HepG2 (cell line): ENCODE measurements around the gene ZNF484. TPM values are rescaled to one million over a fixed set of nuclear protein-coding genes. Genes with fewer than 3 reads are reported as not detected.
A peak's percentile ranks its signal among the peaks of the same experiment; 100 is the strongest.

Experiments
- ARID3A ChIP-seq: IDR thresholded peaks from 2 replicates; pipeline ENCODE4 v1.6.1; 2012; ENCODE audit warnings: low read depth, low read length, improper control_type of control experiment
- DR1 ChIP-seq: sonication (generic); formaldehyde crosslinking; IDR thresholded peaks from 2 replicates; pipeline ENCODE4 v1.8.0; 2021; ENCODE audit warnings: mild to moderate bottlenecking, missing genetic modification reagents, inconsistent platforms
- ETV6 ChIP-seq: sonication (generic); formaldehyde crosslinking; conservative IDR thresholded peaks from 2 replicates; pipeline ENCODE4 v1.4.0; 2020; ENCODE audit warnings: missing genetic modification reagents
- JUNB ChIP-seq: sonication (generic); formaldehyde crosslinking; IDR thresholded peaks from 2 replicates; pipeline ENCODE4 v1.8.0; 2022; ENCODE audit warnings: missing genetic modification reagents, mild to moderate bottlenecking, borderline replicate concordance
- KDM1A ChIP-seq: IDR thresholded peaks from 2 replicates; pipeline ENCODE4 v1.6.1; 2016; ENCODE audit warnings: missing compliant biosample characterization
- MIER3 ChIP-seq: IDR thresholded peaks from 2 replicates; pipeline ENCODE4 v1.6.1; 2016; ENCODE audit warnings: missing compliant biosample characterization, borderline replicate concordance
- MIXL1 ChIP-seq: IDR thresholded peaks from 2 replicates; pipeline ENCODE4 v1.6.1; 2016
- MTF2 ChIP-seq: sonication (generic); formaldehyde crosslinking; IDR thresholded peaks from 2 replicates; pipeline ENCODE4 v1.5.0; 2020; ENCODE audit warnings: missing genetic modification reagents, borderline replicate concordance
- NR2C2 ChIP-seq: sonication (generic); formaldehyde crosslinking; IDR thresholded peaks from 2 replicates; pipeline ENCODE4 v1.4.0; 2020; ENCODE audit warnings: missing genetic modification reagents, mild to moderate bottlenecking, moderate library complexity, borderline replicate concordance
- POGK ChIP-seq: sonication (generic); formaldehyde crosslinking; conservative IDR thresholded peaks from 2 replicates; pipeline ENCODE4 v1.8.0; 2022; ENCODE audit warnings: mild to moderate bottlenecking, moderate library complexity, missing genetic modification reagents
- REST ChIP-seq, 2 experiments: IDR thresholded peaks; 2 replicates each; pipeline ENCODE4 v1.6.1; 2011 to 2012; ENCODE audit warnings: low read length in 2 of 2, borderline replicate concordance in 1 of 2, low read depth in 1 of 2, mild to moderate bottlenecking in 1 of 2, moderate library complexity in 1 of 2
- RFXANK ChIP-seq: IDR thresholded peaks from 2 replicates; pipeline ENCODE4 v1.6.1; 2016
- TAF1 ChIP-seq: sonication (generic); formaldehyde crosslinking; IDR thresholded peaks from 2 replicates; pipeline ENCODE4 v1.4.0; 2020; ENCODE audit warnings: missing genetic modification reagents
- TRAFD1 ChIP-seq: sonication (generic); formaldehyde crosslinking; IDR thresholded peaks from 2 replicates; pipeline ENCODE4 v1.5.1; 2020; ENCODE audit warnings: missing genetic modification reagents, mild to moderate bottlenecking, borderline replicate concordance
- YY1 ChIP-seq: IDR thresholded peaks from 2 replicates; pipeline ENCODE4 v1.6.1; 2011; ENCODE audit warnings: low read length, low read depth, moderate library complexity, mild to moderate bottlenecking; ENCODE audit not compliant: insufficient read depth, insufficient replicate concordance
- ZBTB26 ChIP-seq: IDR thresholded peaks from 2 replicates; pipeline ENCODE4 v1.6.1; 2016; ENCODE audit warnings: missing compliant biosample characterization, missing genetic modification reagents, borderline replicate concordance
- ZNF12 ChIP-seq: sonication (generic); formaldehyde crosslinking; IDR thresholded peaks from 2 replicates; pipeline ENCODE4 v1.5.0; 2020; ENCODE audit warnings: missing genetic modification reagents
- ZNF776 ChIP-seq: sonication (generic); formaldehyde crosslinking; IDR thresholded peaks from 2 replicates; pipeline ENCODE4 v1.4.0; 2020; ENCODE audit warnings: mild to moderate bottlenecking, missing genetic modification reagents
- ZSCAN22 ChIP-seq: sonication (generic); formaldehyde crosslinking; IDR thresholded peaks from 2 replicates; pipeline ENCODE4 v1.4.0; 2020; ENCODE audit warnings: mild to moderate bottlenecking, missing genetic modification reagents
- polyA plus RNA-seq, 8 experiments: library from polyadenylated mRNA; depleted of rRNA in 3 of 8; stranded (reverse) in 7 of 8; unstranded in 1 of 8; fragments of >200 nt; fragmentation: Illumina TruSeq in 4 of 8; extraction: Trizol in 4 of 8; gene quantifications; 2 replicates each; pipeline versions ENCODE4 v1.2.1 to v1.2.3, GENCODE V29; 2011 to 2016; ENCODE audit warnings: low read depth in 4 of 8, missing spikeins in 1 of 8, mixed read lengths in 1 of 8; ENCODE audit not compliant: insufficient read depth in 1 of 8
- total RNA-seq, 5 experiments: library from RNA; depleted of rRNA; stranded (reverse); fragments of >200 nt; fragmentation: Illumina TruSeq; extraction: Trizol; gene quantifications; 2 replicates each; pipeline ENCODE4 v1.2.3, GENCODE V29; 2016; ENCODE audit warnings: low read depth in 1 of 5

The ZNF484 gene
- total and polyA plus RNA-seq, 2 of the 13 experiments (the other 11 are each of a cell fraction or from before 2014, with no cell fraction given) = 0.96 to 7.2 TPM

GRCh38 chr9:92877531-92878430 lies at the start of gene ZNF484 (continued):
- TF ChIP-seq POGK (no peak), REST (IDR thresholded peaks at IDR 0.05; ENCODE audit: borderline replicate concordance in 1 of 2, low read depth in 1 of 2, low read length in 2 of 2) (no peak), ZNF12 (no peak), ZSCAN22 (CRISPR knock-in tag) (no peak), ZNF776 (CRISPR knock-in tag) (no peak), ZBTB26 (CRISPR knock-in tag) (no peak), TRAFD1 (no peak), MIXL1 (CRISPR knock-in tag) (no peak; the same call in none of the 2 replicates), DR1 (CRISPR knock-in tag) (peak; percentile 52), RFXANK (CRISPR knock-in tag) (no peak), MIER3 (peak; percentile 69), NR2C2 (CRISPR knock-in tag) (peak; percentile 97), YY1 (peak; percentile 100), MTF2 (CRISPR knock-in tag) (no peak), TAF1 (CRISPR knock-in tag) (peak; percentile 79; the same call in 1 of the 2 replicates), ARID3A (peak; percentile 30; the same call in 1 of the 2 replicates), KDM1A (CRISPR knock-in tag) (no peak), ETV6 (CRISPR knock-in tag) (no peak), JUNB (CRISPR knock-in tag) (no peak)
